Right atrium auricular region (tissue), 2 donors: ENCODE results near the gene HLA-DPA1. TPM values are rescaled to one million over a fixed set of nuclear protein-coding genes. Genes with fewer than 3 reads are reported as not detected.
"Not testable (repeated sequence)": the region's sequence is repeated elsewhere in the genome, so short reads cannot be mapped to it uniquely, and the experiment has no call there.

Source experiments
- DNase-seq: peaks from one replicate; pipeline ENCODE4 v3.0.0-alpha.2; 2019; ENCODE audit warnings: low spot score
- H3K27ac ChIP-seq, 2 donors: fragments of 200-600 bp; sonication (generic); 1 replicate in 1 of 2; 2 replicates in 1 of 2; pipeline ENCODE4 v1.5.1; 2016 to 2019
- H3K27me3 ChIP-seq, 2 donors: fragments of 200-600 bp; sonication (generic); one replicate each; pipeline versions ENCODE4 v1.5.1 to v1.6.0; 2017 to 2019
- H3K36me3 ChIP-seq: fragments of 200-600 bp; sonication (generic); one replicate; pipeline ENCODE4 v1.5.1; 2016
- H3K4me1 ChIP-seq, 2 donors: fragments of 200-600 bp; sonication (generic); one replicate each; pipeline versions ENCODE4 v1.5.1 to v1.6.0; 2017 to 2019
- H3K4me3 ChIP-seq, 2 donors: fragments of 200-600 bp; sonication (generic); 1 replicate in 1 of 2; 2 replicates in 1 of 2; pipeline ENCODE4 v1.5.1; 2017 to 2019; ENCODE audit warnings: mild to moderate bottlenecking in 1 of 2, moderate library complexity in 1 of 2
- H3K9me3 ChIP-seq, 2 donors: fragments of 200-600 bp; sonication (generic); one replicate each; pipeline ENCODE4 v1.5.1; 2019
- CTCF ChIP-seq, 2 donors: fragments of 200-600 bp; sonication (generic); IDR thresholded peaks; one replicate each; pipeline ENCODE4 v1.5.1; 2019; ENCODE audit warnings: antibody characterized with exemption in 2 of 2
- total RNA-seq, 2 donors: library from RNA; depleted of rRNA; stranded (reverse); fragments of >200 nt; gene quantifications; one replicate each; pipeline ENCODE4 v1.1.0, GENCODE V29; 2016

Gene HLA-DPA1
- total RNA-seq, 2 donors from 2014 or later: 13.1 to 60.5 TPM

- H3K4me3 ChIP-seq: no peak overlapping the region
- no peaks in the 10 kb centered on the region for H3K36me3 ChIP-seq
- peaks cover 0 to 20% of the 10 kb centered on the region in 2 donors for H3K9me3 ChIP-seq
- no peaks in the 10 kb centered on the region for H3K4me1 ChIP-seq
- H3K27ac ChIP-seq: no peak overlapping the region
- no peak for DNase-seq
- H3K27me3 ChIP-seq: no peaks in the 10 kb centered on the region
- no peak for TF ChIP-seq CTCF (IDR thresholded peaks at IDR 0.05)
Measured at GRCh38 chr6:33103776-33104175, 30.3 kb upstream of the HLA-DPA1 start.

- H3K4me3 ChIP-seq, DNase-seq, H3K27ac ChIP-seq: not testable (repeated sequence)
Measured at GRCh38 chr6:33101121-33101737, 27.8 kb upstream of the HLA-DPA1 start.

GRCh38 chr6:33095681-33096080 is 22.2 kb upstream of the HLA-DPA1 start:
- no peak for TF ChIP-seq CTCF (IDR thresholded peaks at IDR 0.05)
- no peak overlapping the region for H3K27ac ChIP-seq
- no peaks in the 10 kb centered on the region for H3K27me3 ChIP-seq
- H3K9me3 ChIP-seq: peaks cover 0 to 27% of the 10 kb centered on the region in 2 donors
- no peaks in the 10 kb centered on the region for H3K36me3 ChIP-seq
- no peak overlapping the region for H3K4me3 ChIP-seq
- DNase-seq: no peak
- H3K4me1 ChIP-seq: no peaks in the 10 kb centered on the region

More at GRCh38 chr6:33101121-33101737, 27.8 kb upstream of the HLA-DPA1 start:
- not testable (repeated sequence) for H3K4me1 ChIP-seq, H3K27me3 ChIP-seq, H3K36me3 ChIP-seq
- H3K9me3 ChIP-seq: peaks cover 0 to 36% of the 10 kb centered on the region in 2 donors

- no peak overlapping the region for H3K27ac ChIP-seq
- no peak for DNase-seq
- H3K27me3 ChIP-seq: no peaks in the 10 kb centered on the region
- peaks cover 0 to 15% of the 10 kb centered on the region in 2 donors for H3K9me3 ChIP-seq
- no peak overlapping the region for H3K4me3 ChIP-seq
- no peak for TF ChIP-seq CTCF (IDR thresholded peaks at IDR 0.05)
- no peaks in the 10 kb centered on the region for H3K36me3 ChIP-seq
- no peaks in the 10 kb centered on the region for H3K4me1 ChIP-seq
Measured at GRCh38 chr6:33093855-33094254, 20.4 kb upstream of the HLA-DPA1 start.

- no peak overlapping the region for H3K4me3 ChIP-seq
- H3K9me3 ChIP-seq: peaks cover 0 to 4% of the 10 kb centered on the region in 2 donors
- H3K36me3 ChIP-seq: no peaks in the 10 kb centered on the region
- H3K27ac ChIP-seq: no peak overlapping the region
- TF ChIP-seq CTCF (IDR thresholded peaks at IDR 0.05): no peak
- H3K27me3 ChIP-seq: no peaks in the 10 kb centered on the region
- no peaks in the 10 kb centered on the region for H3K4me1 ChIP-seq
- DNase-seq: no peak
Measured at GRCh38 chr6:33092385-33092784, 18.9 kb upstream of the HLA-DPA1 start.

- no peak overlapping the region for H3K27ac ChIP-seq
- H3K4me3 ChIP-seq: no peak overlapping the region
- no peaks in the 10 kb centered on the region for H3K4me1 ChIP-seq
- no peaks in the 10 kb centered on the region for H3K36me3 ChIP-seq
- peak; percentile 21 to 57 for TF ChIP-seq CTCF (IDR thresholded peaks at IDR 0.05)
- H3K27me3 ChIP-seq: no peaks in the 10 kb centered on the region
- no peak for DNase-seq
- no peaks in the 10 kb centered on the region for H3K9me3 ChIP-seq
Measured at GRCh38 chr6:33091957-33092356, 18.5 kb upstream of the HLA-DPA1 start.
